ENCODE data around the gene MBD1. TPM values are rescaled to one million over a fixed set of nuclear protein-coding genes. Genes with fewer than 3 reads are reported as not detected.

MBD1 gene
- total and polyA plus RNA-seq, 10 of the 15 experiments (the other 5 are each of a cell fraction or from before 2014, with no cell fraction given), result 8.4 to 97.7 (median 59.9) TPM

- Histone ChIP-seq H3K4me3 (no peak overlapping the region), H3K36me3 (ENCODE audit: control insufficient read depth in 2 of 2, insufficient read depth in 2 of 2, low read length in 1 of 2) (no peaks in the 10 kb centered on the region), H3K9me3 (replicated peaks; ENCODE audit: control insufficient read depth, insufficient read depth, low read length) (peaks cover 5% of the 10 kb centered on the region), H3K4me2 (ENCODE audit: control insufficient read depth, insufficient read depth) (peak overlapping the region; percentile 47), H3K9ac (ENCODE audit: control insufficient read depth, insufficient read depth, low read length) (no peak overlapping the region), H3K79me2 (ENCODE audit: control insufficient read depth, insufficient read depth, low read length) (no peaks in the 10 kb centered on the region), H2AFZ (ENCODE audit: control insufficient read depth, low read depth, low read length) (no peak overlapping the region), H3K27ac (ENCODE audit: control insufficient read depth, insufficient read depth) (peak overlapping the region; percentile 78), H3K27me3 (replicated peaks in 1 of 2; ENCODE audit: control insufficient read depth in 2 of 2, insufficient read depth in 2 of 2, low read length in 1 of 2) (no peaks in the 10 kb centered on the region), H3K4me1 (ENCODE audit: control insufficient read depth, insufficient read depth, low read length) (peaks cover 27% of the 10 kb centered on the region), H4K20me1 (ENCODE audit: control insufficient read depth, insufficient read depth) (no peaks in the 10 kb centered on the region)
- POLR2A ChIA-PET, result interaction anchor here (0.6 to 1.5 kb wide), 4 partner anchors 13 to 35 kb away, joined by 3 to 4 read pairs (median 3); no protein-coding TSS in a partner anchor
- ATAC-seq, result peak; percentile 86
- 12% methylated on average over 5 of the region's 5 CpGs for WGBS (ENCODE audit: insufficient coverage, insufficient replicate concordance, low lambda C conversion rate, missing lambda C conversion rate)
- FAIRE-seq, result peak; percentile 52
- intact Hi-C loops (cut with micrococcal nuclease; ENCODE audit: unreplicated experiment), result no loop called here
- no TSS peak for BruUV-seq (replicated peaks)
- CTCF ChIA-PET, result interaction anchor here (1.0 to 2.0 kb wide), 4 partner anchors 10 to 39 kb away, joined by 3 to 13 read pairs (median 8); partner anchors contain the start of gene MBD1
- peak; percentile 58 for DNase-seq (ENCODE audit: low read depth, low spot score)
- in situ Hi-C loops (cut with MboI), result no loop called here
- SMC1A ChIA-PET (ENCODE audit: uncharacterized antibody, unreplicated experiment), result interaction anchor here (0.6 to 2.5 kb wide), 9 partner anchors 9 to 313 kb away, joined by 3 to 35 read pairs (median 3); no protein-coding TSS in a partner anchor
- RAD21 ChIA-PET (ENCODE audit: unreplicated experiment), result interaction anchor here (0.7 to 2.5 kb wide), 6 partner anchors 10 to 103 kb away, joined by 3 to 24 read pairs (median 4); no protein-coding TSS in a partner anchor
- TF ChIP-seq RCOR1 (conservative IDR thresholded peaks at IDR 0.05; ENCODE audit: low read depth, low read length) (no peak; the same call in 1 of the 2 replicates), ZSCAN29 (IDR thresholded peaks at IDR 0.05) (no peak), NBN (IDR thresholded peaks at IDR 0.05) (peak; percentile 47; the same call in 1 of the 2 replicates), USF1 (IDR thresholded peaks at IDR 0.05; ENCODE audit: borderline replicate concordance, extremely low read length, insufficient read depth, low read depth, low read length) (no peak), ZBTB40 (IDR thresholded peaks at IDR 0.05; ENCODE audit: borderline replicate concordance) (no peak), KDM1A (IDR thresholded peaks at IDR 0.05; ENCODE audit: borderline replicate concordance) (no peak), SREBF2 (IDR thresholded peaks at IDR 0.05; ENCODE audit: low read length) (no peak), MAX (IDR thresholded peaks at IDR 0.05; ENCODE audit: low read depth, low read length) (no peak), CEBPZ (IDR thresholded peaks at IDR 0.05; ENCODE audit: low read depth, low read length) (no peak), NFIC (IDR thresholded peaks at IDR 0.05; ENCODE audit: low read depth, low read length) (peak; percentile 53), SKIL (IDR thresholded peaks at IDR 0.05; ENCODE audit: low read depth, poor library complexity, severe bottlenecking) (peak; percentile 59), RUNX3 (IDR thresholded peaks at IDR 0.05; ENCODE audit: low read length) (peak; percentile 89)
Observed at GRCh38 chr18:50320719-50321118, 39.4 kb upstream of the MBD1 start.

All from GM12878 (cell line).